K562 (cell line): ENCODE data around the gene NCCRP1. TPM values are rescaled to one million over a fixed set of nuclear protein-coding genes. Genes with fewer than 3 reads are reported as not detected.

Experiments used
- ATF1 ChIP-seq, 2 experiments: fragments of 450-650 bp in 1 of 2; IDR thresholded peaks; 2 replicates each; pipeline ENCODE4 v1.6.1; 2016; ENCODE audit warnings: missing compliant biosample characterization in 1 of 2, missing genetic modification characterization in 1 of 2
- CBFA2T3 ChIP-seq: fragments of 450-650 bp; IDR thresholded peaks from 2 replicates; pipeline ENCODE4 v1.6.1; 2017
- FOXJ3 ChIP-seq: sonication (generic); formaldehyde crosslinking; IDR thresholded peaks from 2 replicates; pipeline ENCODE4 v1.4.0; 2020; ENCODE audit warnings: mild to moderate bottlenecking, missing genetic modification reagents
- HBP1 ChIP-seq: fragments of 450-650 bp; formaldehyde crosslinking; IDR thresholded peaks from 2 replicates; pipeline ENCODE4 v1.4.0; 2022; ENCODE audit warnings: missing genetic modification characterization
- HOMEZ ChIP-seq: fragments of 250-450 bp; sonication (Bioruptor Pico); IDR thresholded peaks from 2 replicates; pipeline ENCODE4 v1.4.0; 2020; ENCODE audit warnings: mild to moderate bottlenecking, moderate library complexity
- ILK ChIP-seq: fragments of 450-650 bp; IDR thresholded peaks from 2 replicates; pipeline ENCODE4 v1.6.1; 2016; ENCODE audit warnings: missing genetic modification characterization, low read depth, mild to moderate bottlenecking, missing compliant biosample characterization, moderate library complexity, borderline replicate concordance
- KAT2B ChIP-seq: IDR thresholded peaks from one replicate; pipeline ENCODE4 v1.6.1; 2012; ENCODE audit warnings: low read depth, mild to moderate bottlenecking, control low read depth, inconsistent platforms, low read length, moderate library complexity
- KDM1A ChIP-seq, 2 experiments: fragments of 450-650 bp; IDR thresholded peaks; 2 replicates each; pipeline ENCODE4 v1.6.1; 2016; ENCODE audit warnings: mild to moderate bottlenecking in 2 of 2
- MED1 ChIP-seq: sonication (generic); formaldehyde crosslinking; IDR thresholded peaks from 2 replicates; pipeline ENCODE4 v1.8.1; 2023; ENCODE audit warnings: missing genetic modification reagents, borderline replicate concordance
- MTA1 ChIP-seq: fragments of 450-650 bp; IDR thresholded peaks from 2 replicates; pipeline ENCODE4 v1.6.1; 2017; ENCODE audit warnings: borderline replicate concordance
- MXI1 ChIP-seq: IDR thresholded peaks from 2 replicates; pipeline ENCODE4 v1.6.1; 2011; ENCODE audit warnings: low read depth, mild to moderate bottlenecking, improper control_type of control experiment, low read length
- MYC ChIP-seq, 2 experiments: fragments of 250-450 bp in 1 of 2; sonication (Bioruptor Pico) in 1 of 2; IDR thresholded peaks; 2 replicates each; pipeline versions ENCODE4 v1.5.1 to v1.6.1; 2012 to 2021; ENCODE audit warnings: low read depth in 2 of 2, borderline replicate concordance in 1 of 2, improper control_type of control experiment in 1 of 2, low read length in 1 of 2, mild to moderate bottlenecking in 1 of 2, moderate library complexity in 1 of 2
- NFXL1 ChIP-seq: fragments of 450-650 bp; formaldehyde crosslinking; IDR thresholded peaks from 2 replicates; pipeline ENCODE4 v1.4.0; 2021; ENCODE audit warnings: mild to moderate bottlenecking
- PHF20 ChIP-seq: fragments of 450-650 bp; IDR thresholded peaks from 2 replicates; pipeline ENCODE4 v1.6.1; 2018; ENCODE audit not compliant: partially characterized antibody
- SRSF9 ChIP-seq: fragments of 200-400 bp; formaldehyde crosslinking; IDR thresholded peaks from 2 replicates; pipeline ENCODE4 v1.6.1; 2017; ENCODE audit warnings: low read depth, low read length, borderline replicate concordance
- STAT5A ChIP-seq: IDR thresholded peaks from 2 replicates; pipeline ENCODE4 v1.6.1; 2012; ENCODE audit warnings: low read length, inconsistent platforms, borderline replicate concordance
- TARDBP ChIP-seq: fragments of 450-650 bp; IDR thresholded peaks from 2 replicates; pipeline ENCODE4 v1.6.1; 2016
- TCF7 ChIP-seq: sonication (generic); IDR thresholded peaks from 2 replicates; pipeline ENCODE4 v1.6.1; 2016; ENCODE audit warnings: antibody characterized with exemption, borderline replicate concordance
- XRCC4 ChIP-seq: IDR thresholded peaks from one replicate; pipeline ENCODE4 v1.6.1; 2011; ENCODE audit not compliant: insufficient read depth, insufficient read length; ENCODE audit errors: extremely low read depth
- ZNF274 ChIP-seq: IDR thresholded peaks from 2 replicates; pipeline ENCODE4 v1.6.1; 2011; ENCODE audit warnings: low read depth, mild to moderate bottlenecking, low read length, moderate library complexity, borderline replicate concordance
- ZNF584 ChIP-seq: fragments of 200-800 bp; sonication (Bioruptor generic); IDR thresholded peaks from 2 replicates; pipeline ENCODE4 v1.6.1; 2016; ENCODE audit warnings: low read depth, mild to moderate bottlenecking, missing genetic modification characterization, missing compliant biosample characterization
- polyA plus RNA-seq, 8 experiments: library from polyadenylated mRNA; depleted of rRNA in 4 of 8; stranded (reverse) in 5 of 8; unstranded in 3 of 8; fragments of >200 nt; fragmentation: Nextera tagmentation in 2 of 8; fragmentation: Illumina TruSeq in 1 of 8; extraction: Ambion mirVana in 2 of 8; extraction: Trizol in 1 of 8; gene quantifications; 2 replicates each; pipeline versions ENCODE4 v1.2.1 to v1.2.3, GENCODE V29; 2011 to 2014; ENCODE audit warnings: inconsistent platforms in 1 of 8, missing spikeins in 1 of 8
- total RNA-seq, 7 experiments: library from RNA; depleted of rRNA in 6 of 7; stranded (reverse); fragments of >200 nt in 6 of 7; fragmentation: Illumina TruSeq in 2 of 7; extraction: Trizol in 2 of 7; gene quantifications; 2 replicates each; pipeline versions ENCODE4 v1.2.1 to v1.2.3, GENCODE V29; 2011 to 2021; ENCODE audit warnings: low replicate concordance in 1 of 7
- TF ChIP-seq, protein P1 (sequence below), 3 experiments: fragments of 200-800 bp in 1 of 3; sonication (Bioruptor generic) in 1 of 3; sonication (generic) in 1 of 3; formaldehyde crosslinking in 1 of 3; IDR thresholded peaks; 2 replicates each; pipeline versions ENCODE4 v1.6.1 to v1.8.0; 2016 to 2022; ENCODE audit warnings: mild to moderate bottlenecking in 2 of 3, missing compliant biosample characterization in 2 of 3, missing genetic modification characterization in 2 of 3, missing genetic modification reagents in 1 of 3
- TF ChIP-seq, protein P2 (sequence below): fragments of 250-450 bp; sonication (Bioruptor Pico); IDR thresholded peaks from 2 replicates; pipeline ENCODE4 v1.4.0; 2020; ENCODE audit warnings: mild to moderate bottlenecking

Gene NCCRP1
- total and polyA plus RNA-seq, 9 of the 15 experiments (the other 6 are each of a cell fraction or from before 2014, with no cell fraction given) = 0.05 TPM; not detected in 8

GRCh38 chr19:39212375-39212742 lies 15.6 kb downstream of the NCCRP1 start (continued):
- TF ChIP-seq SRSF9 = no peak
- TF ChIP-seq, protein P1, sequence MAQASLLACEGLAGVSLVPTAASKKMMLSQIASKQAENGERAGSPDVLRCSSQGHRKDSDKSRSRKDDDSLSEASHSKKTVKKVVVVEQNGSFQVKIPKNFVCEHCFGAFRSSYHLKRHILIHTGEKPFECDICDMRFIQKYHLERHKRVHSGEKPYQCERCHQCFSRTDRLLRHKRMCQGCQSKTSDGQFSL (CRISPR knock-in tag; IDR thresholded peaks at IDR 0.05) = no peak
- TF ChIP-seq, protein P1 (tag; IDR thresholded peaks at IDR 0.05) = no peak
- TF ChIP-seq KDM1A (IDR thresholded peaks at IDR 0.05) = peak; percentile 47 to 75; a peak in 2 of 4 replicates
- TF ChIP-seq MTA1 = no peak
- TF ChIP-seq KAT2B = no peak
- no peak for TF ChIP-seq MED1 (CRISPR knock-in tag)
- TF ChIP-seq ZNF584 (CRISPR knock-in tag) = no peak
- TF ChIP-seq XRCC4 = no peak
- no peak for TF ChIP-seq PHF20
- no peak for TF ChIP-seq ZNF274
- TF ChIP-seq, protein P2, sequence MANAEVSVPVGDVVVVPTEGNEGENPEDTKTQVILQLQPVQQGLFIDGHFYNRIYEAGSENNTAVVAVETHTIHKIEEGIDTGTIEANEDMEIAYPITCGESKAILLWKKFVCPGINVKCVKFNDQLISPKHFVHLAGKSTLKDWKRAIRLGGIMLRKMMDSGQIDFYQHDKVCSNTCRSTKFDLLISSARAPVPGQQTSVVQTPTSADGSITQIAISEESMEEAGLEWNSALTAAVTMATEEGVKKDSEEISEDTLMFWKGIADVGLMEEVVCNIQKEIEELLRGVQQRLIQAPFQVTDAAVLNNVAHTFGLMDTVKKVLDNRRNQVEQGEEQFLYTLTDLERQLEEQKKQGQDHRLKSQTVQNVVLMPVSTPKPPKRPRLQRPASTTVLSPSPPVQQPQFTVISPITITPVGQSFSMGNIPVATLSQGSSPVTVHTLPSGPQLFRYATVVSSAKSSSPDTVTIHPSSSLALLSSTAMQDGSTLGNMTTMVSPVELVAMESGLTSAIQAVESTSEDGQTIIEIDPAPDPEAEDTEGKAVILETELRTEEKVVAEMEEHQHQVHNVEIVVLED (CRISPR knock-in tag) = no peak
- TF ChIP-seq CBFA2T3 = no peak
- no peak for TF ChIP-seq TARDBP
- 0 out of 2 replicates have a peak, but pooled peaks have one; percentile 12 for TF ChIP-seq MYC (IDR thresholded peaks at IDR 0.05; ENCODE audit: low read depth, low read length)
- no peak for TF ChIP-seq MYC (CRISPR knock-in tag; IDR thresholded peaks at IDR 0.05; ENCODE audit: borderline replicate concordance, low read depth)
- TF ChIP-seq ILK = no peak
- TF ChIP-seq STAT5A = no peak
- no peak for TF ChIP-seq MXI1
- TF ChIP-seq ATF1 (CRISPR knock-in tag; IDR thresholded peaks at IDR 0.05) = no peak
- no peak for TF ChIP-seq ATF1 (tag; IDR thresholded peaks at IDR 0.05)
- no peak for TF ChIP-seq FOXJ3 (CRISPR knock-in tag)
- TF ChIP-seq TCF7 = no peak
- TF ChIP-seq HOMEZ (CRISPR knock-in tag) = no peak
- no peak for TF ChIP-seq HBP1 (CRISPR knock-in tag)
- TF ChIP-seq NFXL1 = no peak
